Left kidney (tissue), 8 donors: ENCODE data around the gene ATP5ME. TPM values are rescaled to one million over a fixed set of nuclear protein-coding genes. Genes with fewer than 3 reads are reported as not detected.

Experiments
- DNase-seq: peaks from one replicate; pipeline ENCODE4 v3.0.0-alpha.2; 2013
- long read RNA-seq, 8 donors: transcript quantifications; one replicate each; lab custom pipeline, GENCODE V29; 2026
- polyA plus RNA-seq: library from polyadenylated mRNA; unstranded; fragments of 120-200 nt; gene quantifications from one replicate; pipeline ENCODE4 v1.2.1, GENCODE V29; 2013; ENCODE audit not compliant: insufficient read length

The ATP5ME gene, protein sequence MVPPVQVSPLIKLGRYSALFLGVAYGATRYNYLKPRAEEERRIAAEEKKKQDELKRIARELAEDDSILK
- 212 TPM for polyA plus RNA-seq
- long read RNA-seq, donor 1, transcript ATP5ME-205 (3 exons, 393 nt), result minor isoform, 65 of 520 reads
- long read RNA-seq, donor 1, transcript ATP5ME-204 (2 exons, 247 nt), result minor isoform, 32 of 520 reads
- long read RNA-seq, donor 1, transcript ATP5ME-201 (4 exons, 365 nt), result major isoform, 397 of 520 reads
- long read RNA-seq, donor 1, partial matches to known transcripts, result 6 of 520 reads
- long read RNA-seq, donor 1, other reads (novel, unspliced or antisense), result 16 of 520 reads
- long read RNA-seq, donor 2, transcript ATP5ME-205 (3 exons, 393 nt), result minor isoform, 31 of 356 reads
- long read RNA-seq, donor 2, transcript ATP5ME-201 (4 exons, 365 nt), result major isoform, 280 of 356 reads
- long read RNA-seq, donor 2, transcript ATP5ME-204 (2 exons, 247 nt), result minor isoform, 20 of 356 reads
- long read RNA-seq, donor 2, partial matches to known transcripts, result 7 of 356 reads
- long read RNA-seq, donor 2, other reads (novel, unspliced or antisense), result 14 of 356 reads
- long read RNA-seq, donor 3, transcript ATP5ME-201 (4 exons, 365 nt), result major isoform, 237 of 296 reads
- long read RNA-seq, donor 3, transcript ATP5ME-205 (3 exons, 393 nt), result minor isoform, 29 of 296 reads
- long read RNA-seq, donor 3, transcript ATP5ME-204 (2 exons, 247 nt), result minor isoform, 16 of 296 reads
- long read RNA-seq, donor 3, partial matches to known transcripts, result 0 of 296 reads
- long read RNA-seq, donor 3, other reads (novel, unspliced or antisense), result 10 of 296 reads
- long read RNA-seq, donor 4, transcript ATP5ME-204 (2 exons, 247 nt), result minor isoform, 14 of 166 reads
- long read RNA-seq, donor 4, transcript ATP5ME-201 (4 exons, 365 nt), result major isoform, 133 of 166 reads
- long read RNA-seq, donor 4, transcript ATP5ME-205 (3 exons, 393 nt), result minor isoform, 15 of 166 reads
- long read RNA-seq, donor 4, partial matches to known transcripts, result 0 of 166 reads
- long read RNA-seq, donor 4, other reads (novel, unspliced or antisense), result 0 of 166 reads
- long read RNA-seq, donor 5, transcript ATP5ME-202 (3 exons, 300 nt), result minor isoform, 19 of 801 reads
- long read RNA-seq, donor 5, transcript ATP5ME-204 (2 exons, 247 nt), result minor isoform, 30 of 801 reads
- long read RNA-seq, donor 5, transcript ATP5ME-205 (3 exons, 393 nt), result minor isoform, 54 of 801 reads
- long read RNA-seq, donor 5, transcript ATP5ME-201 (4 exons, 365 nt), result major isoform, 642 of 801 reads
- long read RNA-seq, donor 5, partial matches to known transcripts, result 17 of 801 reads
- long read RNA-seq, donor 5, other reads (novel, unspliced or antisense), result 37 of 801 reads
- long read RNA-seq, donor 6, transcript ATP5ME-202 (3 exons, 300 nt), result minor isoform, 9 of 549 reads
- long read RNA-seq, donor 6, transcript ATP5ME-205 (3 exons, 393 nt), result minor isoform, 44 of 549 reads
- long read RNA-seq, donor 6, transcript ATP5ME-204 (2 exons, 247 nt), result minor isoform, 28 of 549 reads
- long read RNA-seq, donor 6, transcript ATP5ME-201 (4 exons, 365 nt), result major isoform, 447 of 549 reads
- long read RNA-seq, donor 6, partial matches to known transcripts, result 5 of 549 reads
- long read RNA-seq, donor 6, other reads (novel, unspliced or antisense), result 14 of 549 reads
- long read RNA-seq, donor 7, transcript ATP5ME-205 (3 exons, 393 nt), result minor isoform, 49 of 652 reads
- long read RNA-seq, donor 7, transcript ATP5ME-202 (3 exons, 300 nt), result minor isoform, 8 of 652 reads
- long read RNA-seq, donor 7, transcript ATP5ME-201 (4 exons, 365 nt), result major isoform, 519 of 652 reads
- long read RNA-seq, donor 7, transcript ATP5ME-204 (2 exons, 247 nt), result minor isoform, 37 of 652 reads
- long read RNA-seq, donor 7, partial matches to known transcripts, result 5 of 652 reads
- long read RNA-seq, donor 7, other reads (novel, unspliced or antisense), result 34 of 652 reads
- long read RNA-seq, donor 8, transcript ATP5ME-205 (3 exons, 393 nt), result minor isoform, 8 of 185 reads
- long read RNA-seq, donor 8, transcript ATP5ME-201 (4 exons, 365 nt), result major isoform, 166 of 185 reads
- long read RNA-seq, donor 8, transcript ATP5ME-204 (2 exons, 247 nt), result minor isoform, 11 of 185 reads
- long read RNA-seq, donor 8, partial matches to known transcripts, result 0 of 185 reads
- long read RNA-seq, donor 8, other reads (novel, unspliced or antisense), result 0 of 185 reads

DNA sequence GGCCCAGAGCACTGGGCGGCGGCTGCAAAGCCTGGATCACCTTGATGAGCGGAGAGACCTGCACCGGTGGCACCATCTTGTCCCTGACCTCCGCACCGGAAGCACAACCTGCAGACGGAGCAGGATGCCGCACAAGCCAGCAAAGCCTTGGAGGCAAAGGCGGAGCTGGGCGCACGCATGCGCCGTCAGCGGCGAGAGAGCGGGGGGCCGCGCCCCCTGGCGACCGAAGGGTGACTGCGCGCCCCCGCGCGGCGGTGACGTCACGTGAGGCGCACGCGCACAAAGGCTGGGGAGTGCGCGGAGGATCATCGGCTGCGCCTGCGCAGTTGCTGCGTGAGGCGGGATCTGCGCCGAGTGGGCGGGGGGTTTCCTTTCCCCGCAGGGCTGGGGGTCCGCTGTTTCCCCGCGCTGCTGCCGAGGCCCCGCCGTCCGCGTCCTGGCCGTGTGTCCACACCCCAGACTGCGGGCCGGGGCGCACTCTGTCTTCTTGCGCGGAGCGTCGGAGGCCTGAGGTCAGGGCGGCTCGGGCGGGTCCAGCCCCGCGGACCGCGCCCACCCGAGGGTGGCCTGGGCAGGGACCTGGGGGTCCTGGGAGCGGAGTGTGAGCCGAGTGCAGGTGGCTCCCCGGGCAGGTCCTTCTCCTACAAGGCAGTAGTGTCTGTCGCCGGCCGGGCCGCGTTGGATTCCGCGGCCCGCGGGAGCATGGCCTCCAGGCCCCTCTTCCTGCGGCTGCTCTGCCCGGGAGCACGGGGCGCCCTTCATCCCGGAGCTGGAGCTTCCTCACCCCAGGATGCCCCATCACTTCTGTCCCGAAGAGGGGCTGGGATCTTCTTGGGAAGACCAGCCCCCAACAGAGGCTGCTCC, at the start of gene ATP5ME, which contains the start of gene MYL5:
ATP5ME (minus strand) TSS at position 105 of the 864 bp plus-strand sequence; CDS start at position 76, 29 bp downstream.
MYL5 (plus strand) TSS at position 371 of the 864 bp plus-strand sequence. CDS start 3,485 bp downstream, outside the sequence.
- peak; percentile 96 for DNase-seq

GRCh38 chr4:722851-723360, 48.8 kb upstream of the ATP5ME start:
- no peak for DNase-seq

DNA sequence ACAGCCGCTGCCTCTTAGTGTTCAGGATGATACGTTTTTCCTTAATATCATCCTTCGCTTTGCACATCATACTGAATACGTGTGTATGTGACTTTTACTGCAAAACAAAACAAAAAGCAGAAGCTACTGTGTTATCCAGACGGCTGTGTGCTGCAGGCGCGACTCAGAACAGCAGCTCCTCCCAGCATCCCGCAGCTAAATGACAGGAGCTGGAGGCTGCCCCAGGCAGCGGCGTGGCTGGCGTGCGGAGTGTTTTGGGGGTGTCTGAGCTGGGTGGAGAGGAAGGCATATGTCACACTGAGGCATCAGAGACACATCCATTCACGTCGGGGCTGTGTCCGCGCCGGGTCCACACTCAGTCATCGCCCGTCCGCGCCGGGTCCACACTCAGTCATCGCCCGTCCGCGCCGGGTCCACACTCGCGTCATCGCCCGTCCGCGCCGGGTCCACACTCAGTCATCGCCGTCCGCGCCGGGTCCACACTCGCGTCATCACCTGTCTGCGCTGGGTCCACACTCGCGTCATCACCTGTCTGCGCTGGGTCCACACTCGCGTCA, 48.2 kb upstream of the ATP5ME start:
- DNase-seq, result no peak

GRCh38 chr4:721261-722168, 47.4 kb upstream of the ATP5ME start:
- no peak for DNase-seq

GRCh38 chr4:720111-720860, 46.2 kb upstream of the ATP5ME start:
- no peak for DNase-seq

DNA sequence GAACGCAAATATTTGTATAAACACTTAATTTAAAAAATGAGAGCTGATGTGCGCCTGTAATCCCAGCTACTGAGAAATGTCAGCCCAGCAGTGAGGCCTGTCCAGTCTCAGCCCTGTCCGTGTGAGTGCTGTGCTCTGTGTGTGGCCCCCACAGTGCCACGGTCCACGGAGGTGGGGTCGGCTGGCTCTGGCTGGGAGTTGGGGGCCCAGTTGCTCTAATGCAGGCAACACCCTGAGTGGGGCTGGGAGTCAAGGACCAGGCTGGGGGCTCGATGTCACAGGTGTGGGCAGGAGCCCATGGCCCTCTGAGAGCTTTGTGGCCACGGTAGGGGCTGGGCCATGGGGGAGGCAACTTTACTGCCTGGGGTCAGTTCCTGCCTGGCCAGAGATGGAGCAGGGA, 44.4 kb upstream of the ATP5ME start:
- no peak for DNase-seq

GRCh38 chr4:717601-718320, 43.7 kb upstream of the ATP5ME start:
- DNase-seq, result no peak

GRCh38 chr4:714087-714486, 40.0 kb upstream of the ATP5ME start:
- no peak for DNase-seq

- no peak for DNase-seq
Measured at GRCh38 chr4:712916-713632, 39.0 kb upstream of the ATP5ME start.

GRCh38 chr4:712093-712492, 38.0 kb upstream of the ATP5ME start:
- no peak for DNase-seq

GRCh38 chr4:710916-711315, 36.8 kb upstream of the ATP5ME start:
- DNase-seq, result no peak

DNA sequence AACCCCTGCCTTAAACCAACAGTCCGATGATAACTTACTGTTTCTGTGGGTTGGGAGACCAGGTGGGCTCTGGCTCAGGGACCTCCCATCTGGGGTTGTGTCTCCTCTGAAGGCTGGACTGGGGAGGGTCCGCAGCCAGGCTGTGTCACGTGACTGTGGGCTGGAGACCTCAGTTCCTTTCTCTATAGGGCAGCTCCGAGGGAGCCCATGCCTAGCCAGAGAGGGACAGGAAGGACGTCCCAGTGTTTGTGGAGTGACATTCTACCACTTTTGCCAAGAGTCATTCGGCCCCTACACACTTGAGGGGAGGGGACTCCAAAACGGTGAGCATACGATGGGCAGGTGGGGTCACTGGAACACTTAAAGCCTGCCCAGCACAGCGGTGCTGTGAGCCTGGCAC, 36.0 kb upstream of the ATP5ME start:
- no peak for DNase-seq

- no peak for DNase-seq
Measured at GRCh38 chr4:709348-709747, 35.3 kb upstream of the ATP5ME start.

DNA sequence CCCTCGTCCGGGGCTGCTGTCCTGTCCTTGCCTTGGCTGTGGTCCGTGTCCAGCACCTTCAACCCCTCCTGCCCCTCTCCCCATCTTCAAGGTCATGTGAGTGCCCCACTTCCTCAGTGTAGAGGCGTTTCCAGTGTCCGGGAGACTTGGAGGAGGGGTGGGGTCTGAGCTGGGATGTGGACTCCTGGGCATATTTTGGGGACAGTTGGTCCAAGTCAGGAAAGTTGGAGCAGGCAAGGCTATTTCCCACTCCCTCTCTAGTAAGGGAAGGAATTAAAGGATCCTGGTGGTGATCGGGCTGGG, 34.5 kb upstream of the ATP5ME start:
- no peak for DNase-seq

GRCh38 chr4:707929-708630, 34.0 kb upstream of the ATP5ME start:
- DNase-seq, result no peak
